MG63 (cell line): Measurements from ENCODE around the gene MBNL2. TPM values are rescaled to one million over a fixed set of nuclear protein-coding genes. Genes with fewer than 3 reads are reported as not detected.
A peak's percentile ranks its signal among the peaks of the same experiment; 100 is the strongest.

Experiments
- DNase-seq: peaks from one replicate; pipeline ENCODE4 v3.0.0-alpha.2; 2020
- H3K27me3 ChIP-seq: fragments of 250-450 bp; sonication (Bioruptor Pico); 2 replicates; pipeline ENCODE4 v1.5.1; 2020; ENCODE audit warnings: mild to moderate bottlenecking, moderate library complexity
- H3K36me3 ChIP-seq: fragments of 250-450 bp; sonication (Bioruptor Pico); 2 replicates; pipeline ENCODE4 v1.5.1; 2020; ENCODE audit warnings: mild to moderate bottlenecking, moderate library complexity
- H3K4me3 ChIP-seq: fragments of 250-450 bp; sonication (Bioruptor Pico); 2 replicates; pipeline ENCODE4 v1.5.1; 2020; ENCODE audit warnings: mild to moderate bottlenecking, moderate library complexity
- H3K9me3 ChIP-seq: fragments of 250-450 bp; sonication (Bioruptor Pico); 2 replicates; pipeline ENCODE4 v1.5.1; 2020; ENCODE audit warnings: mild to moderate bottlenecking, moderate library complexity
- total RNA-seq: library from RNA; depleted of rRNA; stranded (reverse); fragments of >200 nt; shearing (Covaris generic); gene quantifications from 2 replicates; pipeline ENCODE4 v1.2.3, GENCODE V29; 2014; ENCODE audit warnings: low replicate concordance

The MBNL2 gene
- total RNA-seq, 1 experiment from 2014 or later: 28.6 TPM

DNA sequence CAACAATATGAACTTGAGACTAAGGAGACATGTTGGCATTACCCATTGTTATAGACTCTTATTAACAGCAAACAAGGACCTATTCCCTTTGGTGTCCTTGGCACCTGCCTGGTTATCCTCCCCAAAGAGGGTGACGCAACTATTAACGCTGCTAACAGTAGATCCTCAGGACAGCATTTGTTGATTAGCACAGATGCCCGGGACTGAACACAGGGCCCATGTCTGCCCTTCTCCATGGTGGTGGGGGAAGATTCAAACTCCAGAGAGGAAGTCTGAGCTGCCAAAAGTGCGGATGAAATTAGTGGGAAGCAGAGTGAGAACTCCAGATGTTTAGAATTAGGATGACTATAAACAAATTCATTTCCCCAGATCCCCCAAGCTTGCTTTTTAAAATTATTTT, 110.6 kb downstream of the MBNL2 start:
- H3K27me3 ChIP-seq: no peaks in the 10 kb centered on the region
- peaks cover 49% of the 10 kb centered on the region for H3K36me3 ChIP-seq
- DNase-seq: no peak
- no peak overlapping the region for H3K4me3 ChIP-seq
- no peaks in the 10 kb centered on the region for H3K9me3 ChIP-seq

DNA sequence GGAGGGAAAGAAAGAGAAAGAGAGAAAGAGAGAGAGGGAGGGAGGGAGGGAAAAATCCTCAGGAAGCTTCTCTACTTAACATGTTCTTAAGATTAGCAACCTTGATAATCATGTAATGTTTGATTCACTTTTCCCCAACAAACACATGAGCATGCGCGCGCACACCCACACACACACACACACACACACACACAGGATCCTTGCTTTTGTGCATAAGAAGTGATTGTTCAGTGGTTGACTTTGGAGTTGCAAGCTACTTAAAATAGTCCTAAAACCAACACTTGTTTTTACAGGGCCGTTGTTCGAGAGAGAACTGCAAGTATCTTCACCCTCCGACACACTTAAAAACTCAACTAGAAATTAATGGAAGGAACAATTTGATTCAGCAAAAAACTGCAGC, 111.8 kb downstream of the MBNL2 start:
- Histone ChIP-seq H3K9me3 (no peaks in the 10 kb centered on the region), H3K27me3 (no peaks in the 10 kb centered on the region), H3K36me3 (peaks cover 45% of the 10 kb centered on the region), H3K4me3 (no peak overlapping the region)
- no peak for DNase-seq

DNA sequence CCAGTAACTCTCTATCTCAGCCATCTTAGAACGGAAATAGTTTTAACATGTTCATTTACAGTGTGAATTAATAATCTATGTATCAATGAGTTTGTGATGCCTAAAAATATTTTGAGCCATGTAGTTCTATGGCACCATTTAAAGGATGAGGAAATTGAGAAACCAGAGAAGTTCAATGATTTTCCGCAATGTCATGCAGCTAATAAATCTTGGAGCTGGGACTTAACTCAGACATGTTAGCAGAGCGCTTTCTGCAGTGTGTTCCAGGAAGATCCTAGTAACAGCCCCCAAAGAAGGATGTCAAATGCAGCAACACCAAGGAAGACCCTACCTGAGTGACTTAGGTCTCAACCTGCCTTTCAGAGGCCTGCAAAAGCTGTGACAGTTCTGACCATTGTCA, 112.6 kb downstream of the MBNL2 start:
- H3K27me3 ChIP-seq: no peaks in the 10 kb centered on the region
- peaks cover 45% of the 10 kb centered on the region for H3K36me3 ChIP-seq
- DNase-seq: no peak
- H3K4me3 ChIP-seq: no peak overlapping the region
- H3K9me3 ChIP-seq: no peaks in the 10 kb centered on the region

DNA sequence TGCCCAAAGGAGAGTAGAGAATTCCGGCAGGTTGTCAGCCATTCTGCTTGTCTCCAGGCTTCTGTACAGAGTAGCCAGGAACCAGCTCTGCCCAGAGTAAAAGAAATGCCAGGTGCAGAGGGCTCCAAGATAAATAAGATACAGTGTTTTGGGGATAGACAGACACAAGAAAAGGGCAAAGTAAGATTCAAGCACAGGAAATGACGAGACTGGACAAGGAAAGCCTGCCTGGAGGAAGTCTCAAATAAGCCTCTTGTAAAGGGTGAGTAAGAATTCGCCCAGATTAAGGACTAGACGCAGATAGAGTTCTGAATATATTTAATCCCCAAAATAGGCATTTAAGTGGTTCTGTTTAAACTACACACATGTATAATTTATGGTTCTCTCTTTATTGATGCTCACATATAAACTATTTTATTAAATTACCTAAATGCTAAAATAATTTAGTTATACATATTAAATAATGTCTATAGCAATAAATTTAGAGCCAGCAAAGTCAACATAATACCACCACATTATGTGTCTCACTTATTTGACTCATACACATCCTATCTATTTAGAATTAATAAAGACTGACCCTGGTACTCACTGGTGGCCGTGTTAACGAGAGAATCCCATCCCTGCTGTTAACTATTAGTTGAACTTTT, 113.5 kb downstream of the MBNL2 start:
- no peak for DNase-seq
- H3K27me3 ChIP-seq: no peaks in the 10 kb centered on the region
- peaks cover 48% of the 10 kb centered on the region for H3K36me3 ChIP-seq
- H3K4me3 ChIP-seq: no peak overlapping the region
- no peaks in the 10 kb centered on the region for H3K9me3 ChIP-seq

DNA sequence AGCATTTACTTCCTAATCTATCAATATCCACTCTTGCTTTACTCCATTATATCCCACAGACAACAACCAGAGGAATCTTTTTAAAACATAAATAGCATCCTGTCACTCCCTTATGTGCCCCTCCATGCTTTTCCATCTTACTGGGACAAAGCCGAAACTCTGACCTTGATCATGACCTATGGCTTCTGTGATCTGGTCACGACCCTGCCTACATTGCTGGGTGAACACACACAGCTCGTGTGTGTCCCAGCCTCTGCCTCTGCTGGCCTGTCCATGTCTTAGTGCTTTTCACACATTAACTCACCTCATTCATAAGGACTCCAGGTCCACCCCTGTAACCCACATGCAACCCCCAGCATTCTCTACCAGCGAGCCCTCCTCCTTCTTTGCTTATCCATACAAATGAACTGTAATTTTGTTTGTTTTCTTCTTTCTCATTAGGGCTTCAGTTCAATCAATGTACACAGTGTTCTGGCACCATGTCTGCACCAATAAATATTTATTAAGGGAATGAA, 115.9 kb downstream of the MBNL2 start:
- peaks cover 68% of the 10 kb centered on the region for H3K36me3 ChIP-seq

DNA sequence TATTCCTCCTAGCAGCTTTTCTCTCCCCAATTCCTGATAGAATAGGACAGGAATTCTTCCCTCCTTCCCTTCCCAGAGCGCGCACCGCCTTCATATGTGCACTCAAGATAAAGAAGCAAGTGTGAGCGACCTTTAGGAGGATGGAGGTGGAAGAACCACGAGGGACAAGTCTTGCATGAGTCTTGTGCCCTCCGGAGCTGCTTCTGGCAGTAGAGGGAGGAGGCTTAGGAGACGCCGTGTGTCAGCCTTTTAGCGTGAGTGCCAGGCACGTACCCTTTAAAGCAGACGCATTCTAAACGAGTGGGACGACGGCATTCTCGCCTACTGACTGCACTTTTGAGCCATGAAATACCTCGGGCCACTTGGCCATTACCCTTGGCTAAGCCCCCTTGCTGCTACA, 116.4 kb downstream of the MBNL2 start:
- Histone ChIP-seq H3K9me3 (no peaks in the 10 kb centered on the region), H3K4me3 (no peak overlapping the region), H3K27me3 (no peaks in the 10 kb centered on the region), H3K36me3 (peaks cover 73% of the 10 kb centered on the region)
- DNase-seq: no peak

More for the DNA sequence above, 115.9 kb downstream of the MBNL2 start:
- no peak for DNase-seq
- H3K4me3 ChIP-seq: no peak overlapping the region
- no peaks in the 10 kb centered on the region for H3K27me3 ChIP-seq
- H3K9me3 ChIP-seq: no peaks in the 10 kb centered on the region

DNA sequence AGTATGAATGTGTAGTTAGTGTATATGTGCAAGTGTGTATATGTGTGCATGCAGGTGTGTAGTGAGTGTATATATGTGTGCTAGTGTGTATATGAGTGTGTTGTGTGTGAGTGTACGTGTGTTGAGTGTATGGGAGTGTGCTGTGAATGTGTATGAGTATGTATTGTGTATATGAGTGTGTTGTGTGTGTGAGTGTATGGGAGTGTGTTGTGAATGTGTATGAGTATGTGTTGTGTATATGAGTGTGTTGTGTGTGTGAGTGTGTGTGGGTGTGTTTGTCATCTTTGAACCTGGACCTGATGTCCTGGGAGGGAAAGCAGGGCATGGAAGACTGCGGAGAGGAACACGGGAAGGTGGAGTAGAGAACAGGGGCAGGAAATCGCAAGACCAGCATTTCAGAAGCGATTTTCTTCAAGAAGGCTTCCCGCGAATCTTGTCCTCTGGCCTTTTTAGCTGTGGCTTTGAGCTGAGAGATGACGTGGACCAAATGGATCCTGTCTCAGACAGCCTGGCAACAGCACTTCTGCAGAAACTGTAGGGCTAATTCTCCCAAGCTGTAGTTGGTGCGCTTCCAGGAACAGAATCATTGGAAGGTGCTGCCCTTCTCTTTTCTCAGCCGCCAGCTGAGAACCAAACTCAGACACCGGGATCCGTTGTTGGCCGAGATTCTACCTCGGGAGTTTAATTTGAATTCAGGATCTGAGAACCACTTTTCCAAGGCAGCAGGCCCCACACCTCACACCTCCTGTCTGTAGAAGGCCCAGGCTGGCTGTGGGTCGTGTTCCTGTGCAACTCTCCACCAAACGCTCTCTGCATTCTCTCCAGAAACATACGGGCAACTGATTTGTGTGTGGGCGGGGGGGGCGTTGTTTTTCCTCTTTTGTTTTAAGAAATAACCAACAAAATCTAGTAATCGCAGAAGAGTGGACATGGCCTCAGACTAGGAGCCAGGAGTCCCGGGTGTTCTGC, 117.2 kb downstream of the MBNL2 start:
- peak; percentile 90 for DNase-seq
- Histone ChIP-seq H3K4me3 (no peak overlapping the region), H3K36me3 (peaks cover 77% of the 10 kb centered on the region), H3K9me3 (no peaks in the 10 kb centered on the region), H3K27me3 (no peaks in the 10 kb centered on the region)

DNA sequence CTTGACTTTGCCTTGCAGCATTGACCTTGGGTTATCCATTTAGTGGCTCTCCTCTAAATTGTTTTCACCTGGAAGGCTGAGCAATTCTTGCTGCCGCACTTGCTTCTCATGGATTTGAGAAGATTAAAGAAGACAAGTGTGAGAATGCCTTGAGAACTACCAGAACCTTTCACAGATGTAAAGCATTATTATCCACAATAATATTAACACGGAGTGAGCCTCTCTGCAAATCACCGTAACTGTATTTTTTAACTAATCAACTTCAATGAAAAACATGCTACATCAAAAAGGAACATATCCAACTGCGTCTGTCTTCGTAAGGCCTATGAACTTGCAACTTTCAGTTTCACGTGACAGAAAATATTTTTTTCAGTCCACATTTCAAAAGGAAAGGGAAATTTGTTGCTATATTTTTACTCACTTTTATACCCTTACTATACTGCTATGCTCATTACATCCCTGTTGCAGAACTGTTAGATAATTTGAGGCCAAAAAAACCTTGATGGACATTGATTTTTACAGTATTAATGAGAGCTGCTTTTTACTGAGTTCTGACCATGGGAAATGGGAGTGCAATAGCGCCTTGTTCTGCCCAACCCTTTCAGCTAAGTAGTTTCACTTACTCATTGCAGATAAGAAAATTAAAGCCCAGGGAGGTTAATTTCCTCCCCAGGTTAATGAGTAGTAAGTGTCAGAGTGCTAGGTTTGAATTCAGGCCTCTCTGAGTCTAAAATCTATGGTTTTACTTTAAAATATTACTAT, 118.0 kb downstream of the MBNL2 start:
- DNase-seq: no peak
- Histone ChIP-seq H3K9me3 (no peaks in the 10 kb centered on the region), H3K36me3 (peaks cover 77% of the 10 kb centered on the region), H3K27me3 (no peaks in the 10 kb centered on the region), H3K4me3 (no peak overlapping the region)

DNA sequence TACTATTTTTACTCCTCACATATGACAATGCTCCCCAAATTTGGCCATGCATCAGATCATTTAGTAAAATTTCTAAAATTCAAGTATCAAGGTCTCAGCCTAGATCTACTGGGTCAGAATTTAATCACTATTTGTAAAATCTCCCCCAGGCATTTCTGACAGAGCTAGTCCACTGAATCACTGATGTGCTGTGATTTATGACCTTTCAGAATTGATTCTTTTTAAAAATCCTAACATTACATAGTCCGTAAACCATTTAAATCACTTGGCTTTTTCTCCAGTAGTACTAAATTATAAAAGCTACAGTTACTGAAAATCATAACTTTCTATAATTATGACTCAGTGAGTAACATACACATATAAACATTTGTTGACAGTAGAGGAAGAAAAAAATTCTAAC, 119.0 kb downstream of the MBNL2 start:
- no peak overlapping the region for H3K4me3 ChIP-seq

DNA sequence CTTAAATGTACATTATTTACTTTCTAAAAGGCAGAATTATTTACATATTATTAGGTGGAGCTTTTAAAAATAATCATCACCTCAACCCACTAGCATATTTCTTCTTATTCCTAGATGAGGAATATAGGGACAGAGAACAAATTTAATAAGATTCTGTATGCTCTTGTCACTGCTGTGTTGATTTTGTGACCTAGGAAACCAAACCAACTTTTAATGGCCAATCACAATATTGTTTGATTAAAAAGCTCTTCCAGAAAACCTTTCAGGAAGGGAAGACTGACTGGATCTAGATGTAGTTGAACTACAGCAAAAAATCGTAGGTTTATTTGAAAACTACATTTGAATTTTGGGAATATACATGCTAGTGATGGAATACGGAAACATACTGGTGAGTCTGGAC, 120.0 kb downstream of the MBNL2 start:
- no peaks in the 10 kb centered on the region for H3K9me3 ChIP-seq
- no peak for DNase-seq
- no peak overlapping the region for H3K4me3 ChIP-seq
- peaks cover 72% of the 10 kb centered on the region for H3K36me3 ChIP-seq
- no peaks in the 10 kb centered on the region for H3K27me3 ChIP-seq

More for the DNA sequence above, 119.0 kb downstream of the MBNL2 start:
- no peaks in the 10 kb centered on the region for H3K27me3 ChIP-seq
- H3K36me3 ChIP-seq: peaks cover 74% of the 10 kb centered on the region
- no peak for DNase-seq
- H3K9me3 ChIP-seq: no peaks in the 10 kb centered on the region

DNA sequence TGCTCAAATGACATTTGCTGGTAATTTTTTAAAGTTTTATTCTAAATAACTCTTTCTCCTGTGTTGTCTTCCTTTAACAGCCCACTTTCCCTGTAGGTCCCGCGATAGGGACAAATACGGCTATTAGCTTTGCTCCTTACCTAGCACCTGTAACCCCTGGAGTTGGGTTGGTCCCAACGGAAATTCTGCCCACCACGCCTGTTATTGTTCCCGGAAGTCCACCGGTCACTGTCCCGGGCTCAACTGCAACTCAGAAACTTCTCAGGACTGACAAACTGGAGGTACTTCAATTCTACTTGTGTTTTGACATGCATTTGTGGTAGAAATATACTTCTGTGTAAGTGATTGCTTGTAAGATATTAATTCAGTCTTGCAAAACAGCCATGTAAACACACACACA, 120.8 kb downstream of the MBNL2 start:
- no peaks in the 10 kb centered on the region for H3K27me3 ChIP-seq
- H3K9me3 ChIP-seq: no peaks in the 10 kb centered on the region
- H3K36me3 ChIP-seq: peaks cover 77% of the 10 kb centered on the region
- DNase-seq: no peak
- no peak overlapping the region for H3K4me3 ChIP-seq

DNA sequence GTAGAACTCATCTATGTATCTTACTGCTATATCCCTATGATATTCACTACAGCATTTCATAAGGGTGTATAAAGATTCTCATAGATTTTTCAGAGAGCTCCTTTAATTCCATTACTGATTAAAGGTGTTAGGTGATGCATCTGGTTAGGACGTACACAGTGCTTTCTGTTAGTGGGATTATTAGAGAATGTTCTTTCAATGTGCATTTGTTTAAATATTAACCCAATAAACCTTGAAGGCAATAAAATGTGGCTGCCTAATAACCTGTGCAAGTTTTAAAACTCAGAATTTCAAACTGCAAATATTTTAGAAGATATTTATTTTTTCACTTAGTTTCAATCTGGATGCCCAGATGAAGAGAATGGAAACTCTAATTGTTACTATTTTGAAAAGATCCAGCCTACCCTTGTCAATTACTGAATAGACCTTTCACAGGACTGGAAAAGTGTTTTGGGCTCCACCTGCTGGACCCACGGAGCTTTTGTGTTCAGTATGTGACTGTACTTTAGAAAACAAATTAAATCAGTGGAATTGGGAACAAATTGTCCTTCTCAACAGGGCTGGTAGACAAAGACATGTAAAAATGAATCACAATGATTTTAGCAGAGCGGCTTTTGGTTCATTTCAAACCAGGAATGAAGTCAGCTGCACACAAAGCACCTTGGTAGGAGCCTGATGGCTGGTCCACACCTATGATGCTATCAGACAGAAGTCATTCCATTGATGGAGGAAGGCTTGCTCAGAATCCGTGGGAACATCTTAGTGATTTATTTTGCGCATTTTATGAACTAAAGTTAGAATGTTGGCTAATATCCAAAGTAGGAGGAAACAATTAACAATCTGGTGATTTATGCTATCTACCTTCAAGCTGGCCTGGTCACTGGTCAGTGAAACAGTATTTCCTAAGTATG, 122.4 kb downstream of the MBNL2 start:
- Histone ChIP-seq H3K9me3 (no peaks in the 10 kb centered on the region; the same call in 1 of the 2 replicates), H3K27me3 (no peaks in the 10 kb centered on the region), H3K36me3 (peaks cover 87% of the 10 kb centered on the region), H3K4me3 (no peak overlapping the region)
- DNase-seq: peak; percentile 50

DNA sequence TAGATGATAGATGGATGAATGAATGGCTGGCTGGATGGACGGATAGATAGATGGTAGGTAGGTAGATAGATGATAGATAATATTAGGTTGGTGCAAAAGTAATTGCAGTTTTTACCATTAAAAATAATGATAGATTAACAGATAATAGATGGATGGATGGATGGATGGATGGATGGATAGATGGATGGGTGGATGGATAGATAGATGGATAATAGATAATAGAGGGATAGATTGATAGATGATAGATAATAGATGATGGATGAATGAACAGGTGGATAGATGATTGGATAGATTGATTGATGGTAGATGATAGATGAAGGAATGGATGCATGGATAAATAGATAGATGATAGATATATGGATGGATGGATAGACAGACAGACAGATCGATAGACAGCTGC, 124.0 kb downstream of the MBNL2 start:
- Histone ChIP-seq H3K4me3 (no peak overlapping the region), H3K27me3 (no peaks in the 10 kb centered on the region), H3K36me3 (peaks cover 89% of the 10 kb centered on the region), H3K9me3 (peaks cover 12% of the 10 kb centered on the region)
- no peak for DNase-seq

DNA sequence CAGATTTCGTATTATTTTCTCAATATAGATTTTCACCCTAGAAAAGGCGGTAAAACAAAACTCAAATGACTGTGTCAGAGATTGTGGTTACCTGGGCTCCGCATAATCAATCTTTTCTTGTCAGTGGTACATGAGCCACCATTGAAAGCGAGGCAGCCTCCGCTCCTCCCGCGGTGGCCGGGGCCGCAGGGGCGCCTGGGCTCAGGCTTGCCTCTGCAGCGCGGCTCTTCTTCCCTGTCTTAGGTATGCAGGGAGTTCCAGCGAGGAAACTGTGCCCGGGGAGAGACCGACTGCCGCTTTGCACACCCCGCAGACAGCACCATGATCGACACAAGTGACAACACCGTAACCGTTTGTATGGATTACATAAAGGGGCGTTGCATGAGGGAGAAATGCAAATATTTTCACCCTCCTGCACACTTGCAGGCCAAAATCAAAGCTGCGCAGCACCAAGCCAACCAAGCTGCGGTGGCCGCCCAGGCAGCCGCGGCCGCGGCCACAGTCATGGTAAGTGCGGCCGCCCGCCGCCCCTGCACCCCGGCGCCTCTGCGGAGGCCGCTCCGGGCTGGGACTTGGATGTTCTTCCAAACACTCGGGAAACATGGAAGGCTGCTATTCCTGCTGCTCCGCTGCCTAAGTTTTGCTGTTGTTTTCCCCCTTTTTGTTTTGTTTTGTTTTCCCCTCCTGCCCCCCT, 124.6 kb downstream of the MBNL2 start:
- H3K36me3 ChIP-seq: peaks cover 90% of the 10 kb centered on the region

DNA sequence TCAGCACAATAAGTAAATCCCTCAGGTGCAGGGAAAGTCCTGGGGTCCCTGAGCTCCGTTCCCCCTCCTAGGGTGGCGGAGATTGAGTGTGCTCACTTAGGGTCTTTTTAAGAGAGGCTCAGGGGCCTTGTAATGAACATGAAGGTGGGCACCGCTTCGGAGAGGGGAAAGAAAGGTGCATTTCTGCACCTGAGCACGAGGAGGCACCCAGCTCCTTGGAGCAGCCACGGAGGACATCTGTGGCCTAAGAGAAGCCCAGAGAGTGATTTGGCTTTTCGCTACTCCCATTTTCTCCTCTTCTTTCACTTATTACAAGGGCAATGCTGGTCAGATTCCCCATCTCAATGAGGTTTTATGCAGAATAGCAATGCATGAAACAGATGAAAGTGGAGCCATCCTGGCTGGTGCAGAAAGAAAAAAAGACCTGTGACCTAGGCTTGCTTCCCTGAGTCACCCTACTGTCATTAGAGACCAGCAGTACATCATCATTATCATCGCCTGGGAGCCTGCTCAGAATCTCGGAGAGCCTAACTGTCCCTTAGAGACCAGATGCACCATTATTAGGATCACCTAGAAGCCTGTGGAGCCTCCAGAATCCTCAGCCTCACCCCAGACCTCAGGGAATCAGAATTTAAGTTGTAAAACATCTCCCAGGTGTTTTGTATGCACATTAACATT, 125.3 kb downstream of the MBNL2 start:
- DNase-seq: no peak
- no peak overlapping the region for H3K4me3 ChIP-seq
- peaks cover 12% of the 10 kb centered on the region for H3K9me3 ChIP-seq
- no peaks in the 10 kb centered on the region for H3K27me3 ChIP-seq
- peaks cover 88% of the 10 kb centered on the region for H3K36me3 ChIP-seq

More for the DNA sequence above, 124.6 kb downstream of the MBNL2 start:
- peaks cover 12% of the 10 kb centered on the region for H3K9me3 ChIP-seq
- no peak overlapping the region for H3K4me3 ChIP-seq
- H3K27me3 ChIP-seq: no peaks in the 10 kb centered on the region
- no peak for DNase-seq
